Hepatocyte (in vitro differentiated cells): ENCODE data around the gene MITF. TPM values are rescaled to one million over a fixed set of nuclear protein-coding genes. Genes with fewer than 3 reads are reported as not detected.

ENCODE experiments used
- DNase-seq: peaks from one replicate; pipeline ENCODE4 v3.0.0-alpha.2; 2016; ENCODE audit warnings: low spot score
- H2AFZ ChIP-seq: fragments of 200-600 bp; sonication (generic); 2 replicates; pipeline ENCODE4 v1.6.0; 2016; ENCODE audit warnings: antibody characterized with exemption, mild to moderate bottlenecking
- H3K27ac ChIP-seq: fragments of 200-600 bp; sonication (generic); 2 replicates; pipeline ENCODE4 v1.5.1; 2016; ENCODE audit warnings: mild to moderate bottlenecking
- H3K27me3 ChIP-seq: fragments of 200-600 bp; sonication (generic); 2 replicates; pipeline ENCODE4 v1.6.1; 2016
- H3K36me3 ChIP-seq: fragments of 200-600 bp; sonication (generic); replicated peaks from 2 replicates; pipeline ENCODE4 v1.5.1; 2016; ENCODE audit warnings: low read depth; ENCODE audit not compliant: insufficient read depth
- H3K4me1 ChIP-seq: fragments of 200-600 bp; sonication (generic); 2 replicates; pipeline ENCODE4 v1.5.1; 2016; ENCODE audit warnings: mild to moderate bottlenecking, moderate library complexity; ENCODE audit not compliant: insufficient read depth
- H3K4me2 ChIP-seq: fragments of 200-600 bp; sonication (generic); 2 replicates; pipeline ENCODE4 v1.6.0; 2016
- H3K4me3 ChIP-seq: fragments of 200-600 bp; sonication (generic); 2 replicates; pipeline ENCODE4 v1.5.1; 2016; ENCODE audit warnings: mild to moderate bottlenecking
- H3K79me2 ChIP-seq: fragments of 200-600 bp; sonication (generic); 2 replicates; pipeline ENCODE4 v1.6.0; 2017; ENCODE audit warnings: mild to moderate bottlenecking
- H3K9me2 ChIP-seq: fragments of 200-600 bp; sonication (generic); replicated peaks from 2 replicates; pipeline ENCODE4 v1.6.0; 2017; ENCODE audit warnings: mild to moderate bottlenecking; ENCODE audit not compliant: insufficient read depth
- H3K9me3 ChIP-seq: fragments of 200-600 bp; sonication (generic); 2 replicates; pipeline ENCODE4 v1.5.1; 2016; ENCODE audit warnings: low read depth, mild to moderate bottlenecking
- H4K20me1 ChIP-seq: fragments of 200-600 bp; sonication (generic); 2 replicates; pipeline ENCODE4 v1.6.0; 2016; ENCODE audit warnings: mild to moderate bottlenecking; ENCODE audit not compliant: insufficient read depth, poor library complexity, severe bottlenecking
- CTCF ChIP-seq: fragments of 200-600 bp; sonication (generic); IDR thresholded peaks from 2 replicates; pipeline ENCODE4 v1.5.1; 2016; ENCODE audit warnings: antibody characterized with exemption, mild to moderate bottlenecking; ENCODE audit not compliant: poor library complexity
- EZH2 ChIP-seq: fragments of 200-600 bp; sonication (generic); IDR thresholded peaks from 2 replicates; pipeline ENCODE4 v1.6.1; 2016; ENCODE audit warnings: antibody characterized with exemption, mild to moderate bottlenecking, borderline replicate concordance
- EZH2phosphoT487 ChIP-seq: fragments of 200-600 bp; sonication (generic); IDR thresholded peaks from one replicate; pipeline ENCODE4 v1.6.1; 2018; ENCODE audit warnings: antibody characterized with exemption, mild to moderate bottlenecking, low read depth, moderate library complexity; ENCODE audit not compliant: unreplicated experiment, severe bottlenecking
- WGBS: methylation state at CpG from one replicate; pipeline ENCODE4 v1.1.6; 2016; ENCODE audit warnings: low lambda C conversion rate; ENCODE audit errors: missing lambda C conversion rate; 5-methylcytosine and 5-hydroxymethylcytosine counted together
- polyA plus RNA-seq: library from polyadenylated mRNA; unstranded; fragments of >200 nt; fragmentation: Nextera tagmentation; extraction: Ambion mirVana; gene quantifications from 2 replicates; pipeline ENCODE4 v1.2.1, GENCODE V29; 2016
- total RNA-seq: library from RNA; depleted of rRNA; stranded (reverse); fragments of >200 nt; gene quantifications from 2 replicates; pipeline ENCODE4 v1.2.3, GENCODE V29; 2014

The MITF gene
- total and polyA plus RNA-seq, 2 experiments from 2014 or later: 7.1 to 14.2 TPM

- no peaks in the 10 kb centered on the region for H3K4me1 ChIP-seq
- H3K4me2 ChIP-seq: no peak overlapping the region
- no peak overlapping the region for H2AFZ ChIP-seq
- H4K20me1 ChIP-seq: no peaks in the 10 kb centered on the region
- no peaks in the 10 kb centered on the region for H3K36me3 ChIP-seq
- no peaks in the 10 kb centered on the region for H3K9me2 ChIP-seq
- H3K9me3 ChIP-seq: no peaks in the 10 kb centered on the region
- no peak overlapping the region for H3K4me3 ChIP-seq
- no peaks in the 10 kb centered on the region for H3K79me2 ChIP-seq
- H3K27me3 ChIP-seq: no peaks in the 10 kb centered on the region
- no peak for TF ChIP-seq EZH2phosphoT487
- no peak for TF ChIP-seq EZH2
- TF ChIP-seq CTCF: no peak
- DNase-seq: no peak
- no peak overlapping the region for H3K27ac ChIP-seq
- 93% methylated on average over 4 of the region's 4 CpGs for WGBS
These were observed 140.9 kb downstream of the MITF start for GRCh38 chr3:69880069-69880640.

GRCh38 chr3:69881051-69881450 lies 141.8 kb downstream of the MITF start:
- H4K20me1 ChIP-seq: no peaks in the 10 kb centered on the region
- no peaks in the 10 kb centered on the region for H3K4me1 ChIP-seq
- no peaks in the 10 kb centered on the region for H3K79me2 ChIP-seq
- H3K27me3 ChIP-seq: no peaks in the 10 kb centered on the region
- no peak overlapping the region for H2AFZ ChIP-seq
- no peak overlapping the region for H3K4me2 ChIP-seq
- no peak for DNase-seq
- H3K9me3 ChIP-seq: no peaks in the 10 kb centered on the region
- no peak overlapping the region for H3K27ac ChIP-seq
- 86% methylated on average over 1 of the region's 1 CpG for WGBS
- no peak overlapping the region for H3K4me3 ChIP-seq
- H3K9me2 ChIP-seq: no peaks in the 10 kb centered on the region
- no peaks in the 10 kb centered on the region for H3K36me3 ChIP-seq
- TF ChIP-seq CTCF (no peak), EZH2 (no peak), EZH2phosphoT487 (no peak)

GRCh38 chr3:69881756-69882428 lies 142.6 kb downstream of the MITF start:
- Histone ChIP-seq H3K9me2 (no peaks in the 10 kb centered on the region), H4K20me1 (no peaks in the 10 kb centered on the region), H3K27ac (no peak overlapping the region), H3K27me3 (no peaks in the 10 kb centered on the region), H3K36me3 (no peaks in the 10 kb centered on the region), H3K9me3 (no peaks in the 10 kb centered on the region), H2AFZ (no peak overlapping the region), H3K4me2 (no peak overlapping the region), H3K4me1 (no peaks in the 10 kb centered on the region), H3K79me2 (no peaks in the 10 kb centered on the region), H3K4me3 (no peak overlapping the region)
- DNase-seq: no peak
- WGBS: 89% methylated on average over 5 of the region's 5 CpGs
- TF ChIP-seq EZH2 (no peak), CTCF (no peak), EZH2phosphoT487 (no peak)
